OCI-LY3 (cell line): ENCODE results near the gene KHSRP.

Experiments used
- CTCF ChIP-seq: fragments of 200-600, 300-600 bp; sonication (generic); IDR thresholded peaks from 2 replicates; pipeline ENCODE4 v1.5.1; 2014; ENCODE audit warnings: antibody characterized with exemption, low read length, low read depth
- EZH2phosphoT487 ChIP-seq: fragments of 200-600 bp; shearing (Covaris generic); IDR thresholded peaks from 2 replicates; pipeline ENCODE4 v1.6.1; 2018; ENCODE audit warnings: antibody characterized with exemption, mixed run types, low read depth

- TF ChIP-seq CTCF (no peak), EZH2phosphoT487 (no peak)
These were observed 60.3 kb downstream of the KHSRP start for GRCh38 chr19:6364353-6364752.
